AG09309 (cell line): Measurements from ENCODE around the gene SGCA.
A peak's percentile ranks its signal among the peaks of the same experiment; 100 is the strongest.

Experiments
- DNase-seq: peaks from one replicate; pipeline ENCODE4 v3.0.0-alpha.2; 2010; ENCODE audit warnings: low read depth
- H3K4me3 ChIP-seq: 2 replicates; pipeline ENCODE4 v1.5.1; 2011; ENCODE audit warnings: mild to moderate bottlenecking, low read depth, low read length, moderate library complexity; ENCODE audit not compliant: control insufficient read depth
- CTCF ChIP-seq: IDR thresholded peaks from 2 replicates; pipeline ENCODE4 v1.5.1; 2011; ENCODE audit warnings: mild to moderate bottlenecking, low read depth, low read length, inconsistent platforms; ENCODE audit not compliant: insufficient read depth, control insufficient read depth; ENCODE audit errors: missing control alignments

Gene SGCA

GRCh38 chr17:50149417-50150353 is 16.1 kb upstream of the SGCA start:
- TF ChIP-seq CTCF: no peak
- no peak for DNase-seq
- peak overlapping the region; percentile 60 for H3K4me3 ChIP-seq

GRCh38 chr17:50150354-50151040 is 15.3 kb upstream of the SGCA start, which contains the start of gene PPP1R9B:
TSS of gene PPP1R9B (minus strand) at chr17:50150677. CDS start at chr17:50150513, 164 bp downstream.
- TF ChIP-seq CTCF: no peak
- no peak for DNase-seq
- H3K4me3 ChIP-seq: peak within 1 kb of the TSS; percentile 60

- peak; percentile 72 for TF ChIP-seq CTCF
- H3K4me3 ChIP-seq: peak overlapping the region; percentile 60
- DNase-seq: peak; percentile 55
Observed at GRCh38 chr17:50151041-50151936, 14.5 kb upstream of the SGCA start.

GRCh38 chr17:50151937-50152547 is 13.8 kb upstream of the SGCA start:
- TF ChIP-seq CTCF: no peak
- H3K4me3 ChIP-seq: peak overlapping the region; percentile 60
- peak; percentile 48 for DNase-seq

GRCh38 chr17:50152736-50153135 is 13.1 kb upstream of the SGCA start:
- DNase-seq: no peak
- H3K4me3 ChIP-seq: peak overlapping the region; percentile 60
- no peak for TF ChIP-seq CTCF
